ENCODE results near the gene CARD18. TPM values are rescaled to one million over a fixed set of nuclear protein-coding genes. Genes with fewer than 3 reads are reported as not detected.

CARD18 gene, protein sequence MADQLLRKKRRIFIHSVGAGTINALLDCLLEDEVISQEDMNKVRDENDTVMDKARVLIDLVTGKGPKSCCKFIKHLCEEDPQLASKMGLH
- not detected in 2 replicates for total RNA-seq

DNA sequence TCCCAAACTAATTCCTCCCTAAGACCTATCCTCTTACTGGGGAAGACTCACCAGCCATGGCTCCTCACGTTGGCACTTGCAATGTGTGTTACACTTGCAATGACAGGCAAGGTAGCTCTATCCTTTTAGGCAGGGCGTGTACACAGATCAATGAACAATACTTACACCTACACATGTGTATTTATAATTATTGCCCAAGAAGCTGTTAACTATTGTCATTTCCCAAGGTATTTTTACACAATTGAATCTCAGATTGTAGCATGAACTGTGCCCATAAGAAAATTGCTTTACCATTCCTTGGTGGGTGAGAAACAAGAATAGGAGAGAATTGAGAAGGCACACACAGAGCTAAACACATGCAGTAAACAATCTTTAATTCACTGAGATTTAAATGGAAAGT, at the start of gene CARD18:
Gene CARD18 (minus strand): TSS at position 101 of the 400 bp plus-strand sequence. CDS start 43 bp downstream, at position 58.

Other genes starting within 250 kb of the CARD18 start
- 0.47 TPM in 1 of 2 replicates, not detected in the other for gene CASP12, start 241.3 kb downstream of the CARD18 start, total RNA-seq
- 94.9 and 107 TPM in 2 replicates for gene CASP4, start 171.2 kb downstream of the CARD18 start, total RNA-seq
- gene CASP5, start 116.6 kb downstream of the CARD18 start, total RNA-seq, result under 0.01 TPM in 1 of 2 replicates, not detected in the other
- gene CASP1, start 104.6 kb downstream of the CARD18 start, total RNA-seq, result 65.1 and 74.3 TPM in 2 replicates
- gene CARD16, start 94.4 kb downstream of the CARD18 start, total RNA-seq, result 25.1 and 30.0 TPM in 2 replicates